GM19455 (cell line): ENCODE results near the gene PTPN3.

ENCODE experiments used
- ATAC-seq: cut with Tn5 transposase; IDR thresholded peaks from one replicate; pipeline ENCODE4 v1.9.1; 2021; ENCODE audit not compliant: unreplicated experiment

The PTPN3 gene

GRCh38 chr9:109506097-109506712 lies 8.1 kb upstream of the PTPN3 start:
- ATAC-seq: no peak

GRCh38 chr9:109504689-109505088 lies 6.6 kb upstream of the PTPN3 start:
- ATAC-seq: no peak

- no peak for ATAC-seq
Measured at GRCh38 chr9:109500421-109500974, 2.4 kb upstream of the PTPN3 start.

GRCh38 chr9:109499631-109500410 lies 1.7 kb upstream of the PTPN3 start:
- no peak for ATAC-seq

GRCh38 chr9:109499093-109499630 lies 1.1 kb upstream of the PTPN3 start:
- no peak for ATAC-seq

GRCh38 chr9:109497226-109498153 lies 617 bp downstream of the PTPN3 start:
- ATAC-seq: no peak

GRCh38 chr9:109496841-109497225 lies 1.3 kb downstream of the PTPN3 start:
- ATAC-seq: no peak

GRCh38 chr9:109496218-109496617 lies 1.9 kb downstream of the PTPN3 start:
- no peak for ATAC-seq

- no peak for ATAC-seq
Measured at GRCh38 chr9:109493648-109494047, 4.5 kb downstream of the PTPN3 start.

- ATAC-seq: no peak
Measured at GRCh38 chr9:109491590-109491989, 6.5 kb downstream of the PTPN3 start.

- no peak for ATAC-seq
Measured at GRCh38 chr9:109488791-109489492, 9.2 kb downstream of the PTPN3 start.

- no peak for ATAC-seq
Measured at GRCh38 chr9:109488351-109488750, 9.8 kb downstream of the PTPN3 start.

GRCh38 chr9:109487247-109487646 lies 10.9 kb downstream of the PTPN3 start:
- no peak for ATAC-seq

- no peak for ATAC-seq
Measured at GRCh38 chr9:109483744-109484429, 14.2 kb downstream of the PTPN3 start.

GRCh38 chr9:109482391-109482916 lies 15.7 kb downstream of the PTPN3 start:
- ATAC-seq: no peak

GRCh38 chr9:109481856-109482255 lies 16.3 kb downstream of the PTPN3 start:
- no peak for ATAC-seq

GRCh38 chr9:109479822-109480221 lies 18.3 kb downstream of the PTPN3 start:
- ATAC-seq: no peak

GRCh38 chr9:109478665-109479380 lies 19.3 kb downstream of the PTPN3 start:
- ATAC-seq: no peak

GRCh38 chr9:109478051-109478563 lies 20.0 kb downstream of the PTPN3 start:
- no peak for ATAC-seq
